IMR-90 (cell line): Measurements from ENCODE around the gene ARHGEF3. TPM values are rescaled to one million over a fixed set of nuclear protein-coding genes. Genes with fewer than 3 reads are reported as not detected.

Experiments used
- ATAC-seq: fragments of 200-7000 bp; cut with Tn5 transposase; 2 replicates; pipeline ENCODE4 v1.9.1; 2020; ENCODE audit warnings: low read depth, mild to moderate bottlenecking, moderate library complexity
- BruUV-seq: library from RNA; stranded (reverse); fragments of 400-500 nt; replicated peaks from 2 replicates; lab custom pipeline; 2021; lab: Mats Ljungman, UMichigan
- CTCF ChIA-PET: fragments of 300-600 bp; formaldehyde crosslinking; extraction: SDS; loops from one replicate; lab custom pipeline; 2021; ENCODE audit warnings: antibody characterized with exemption; lab: Yijun Ruan, JAX
- POLR2A ChIA-PET: fragments of 300-600 bp; sonication (Branson Sonifier 250); formaldehyde crosslinking; loops from one replicate; lab custom pipeline; 2022; ENCODE audit warnings: antibody characterized with exemption; ENCODE audit not compliant: unreplicated experiment; lab: Charles Lee
- DNase-seq: peaks from one replicate; pipeline ENCODE4 v3.0.0; 2013
- H2AFZ ChIP-seq: replicated peaks from 2 replicates; pipeline ENCODE3; 2013; ENCODE audit warnings: low read length, mild to moderate bottlenecking; ENCODE audit not compliant: poor library complexity
- H2AK5ac ChIP-seq: 2 replicates; pipeline ENCODE4 v1.6.1; 2013; ENCODE audit warnings: low read depth, low read length, inconsistent platforms
- H2AK9ac ChIP-seq: replicated peaks from 2 replicates; pipeline ENCODE3; 2013; ENCODE audit warnings: mild to moderate bottlenecking, low read depth, low read length, moderate library complexity; ENCODE audit not compliant: poor library complexity
- H2BK120ac ChIP-seq: 2 replicates; pipeline ENCODE4 v1.6.1; 2013; ENCODE audit warnings: low read depth, low read length, inconsistent platforms
- H2BK15ac ChIP-seq: 3 replicates; pipeline ENCODE4 v1.6.1; 2013; ENCODE audit warnings: low read depth, low read length, inconsistent platforms
- H2BK20ac ChIP-seq: 2 replicates; pipeline ENCODE4 v1.6.1; 2013; ENCODE audit warnings: low read depth, mild to moderate bottlenecking, inconsistent platforms, low read length, moderate library complexity
- H2BK5ac ChIP-seq: 2 replicates; pipeline ENCODE4 v1.6.1; 2013; ENCODE audit warnings: mild to moderate bottlenecking, low read depth, low read length, inconsistent platforms; ENCODE audit not compliant: poor library complexity, severe bottlenecking
- H3K14ac ChIP-seq: replicated peaks from 2 replicates; pipeline ENCODE4 v1.6.1; 2013; ENCODE audit warnings: low read depth, low read length, inconsistent platforms
- H3K18ac ChIP-seq: 2 replicates; pipeline ENCODE4 v1.6.1; 2013; ENCODE audit warnings: low read depth, low read length, control low read depth
- H3K23ac ChIP-seq: 2 replicates; pipeline ENCODE4 v1.6.1; 2013; ENCODE audit warnings: low read depth, low read length, inconsistent platforms
- H3K27ac ChIP-seq: 2 replicates; pipeline ENCODE4 v1.5.1; 2013; ENCODE audit warnings: mild to moderate bottlenecking, control low read depth, low read length; ENCODE audit not compliant: insufficient read depth
- H3K27me3 ChIP-seq: 2 replicates; pipeline ENCODE4 v1.6.1; 2013; ENCODE audit warnings: low read length; ENCODE audit not compliant: control insufficient read depth, insufficient read depth
- H3K36me3 ChIP-seq: 2 replicates; pipeline ENCODE4 v1.6.1; 2013; ENCODE audit warnings: low read length, mixed read lengths; ENCODE audit not compliant: control insufficient read depth, insufficient read depth
- H3K4ac ChIP-seq: 2 replicates; pipeline ENCODE4 v1.6.1; 2013; ENCODE audit warnings: low read depth, low read length, inconsistent platforms
- H3K4me1 ChIP-seq: 2 replicates; pipeline ENCODE4 v1.6.1; 2013; ENCODE audit warnings: low read length, mixed read lengths; ENCODE audit not compliant: control insufficient read depth, insufficient read depth
- H3K4me2 ChIP-seq: 2 replicates; pipeline ENCODE4 v1.6.1; 2013; ENCODE audit warnings: low read depth, mild to moderate bottlenecking, control low read depth, low read length, moderate library complexity
- H3K4me3 ChIP-seq: 2 replicates; pipeline ENCODE4 v1.5.1; 2013; ENCODE audit warnings: low read depth, mild to moderate bottlenecking, control low read depth, low read length, moderate library complexity; ENCODE audit not compliant: insufficient read depth
- H3K56ac ChIP-seq: 2 replicates; pipeline ENCODE4 v1.6.1; 2013; ENCODE audit warnings: low read length, inconsistent platforms; ENCODE audit not compliant: insufficient read depth; ENCODE audit errors: extremely low read depth
- H3K79me1 ChIP-seq, 2 experiments: 2 replicates each; pipeline ENCODE4 v1.6.1; 2013; ENCODE audit warnings: low read length in 2 of 2, inconsistent platforms in 1 of 2, low read depth in 1 of 2
- H3K9ac ChIP-seq: 2 replicates; pipeline ENCODE4 v1.6.1; 2013; ENCODE audit warnings: low read depth, low read length, control low read depth
- H3K9me1 ChIP-seq: 2 replicates; pipeline ENCODE4 v1.6.1; 2013; ENCODE audit warnings: low read length, inconsistent platforms; ENCODE audit not compliant: insufficient read depth
- H3K9me3 ChIP-seq: 2 replicates; pipeline ENCODE4 v1.6.1; 2013; ENCODE audit warnings: low read length; ENCODE audit not compliant: control insufficient read depth, insufficient read depth
- H4K20me1 ChIP-seq: 2 replicates; pipeline ENCODE4 v1.6.1; 2013; ENCODE audit warnings: low read length, inconsistent platforms; ENCODE audit not compliant: insufficient read depth
- H4K5ac ChIP-seq: 2 replicates; pipeline ENCODE4 v1.6.1; 2013; ENCODE audit warnings: mild to moderate bottlenecking, low read depth, low read length, control low read depth
- H4K8ac ChIP-seq, 2 experiments: 2 replicates each; pipeline ENCODE4 v1.6.1; 2013; ENCODE audit warnings: low read depth in 2 of 2, low read length in 2 of 2, control low read depth in 1 of 2, inconsistent platforms in 1 of 2
- H4K91ac ChIP-seq: 2 replicates; pipeline ENCODE4 v1.6.1; 2013; ENCODE audit warnings: low read depth, low read length, inconsistent platforms; ENCODE audit not compliant: insufficient read depth
- BHLHE40 ChIP-seq: fragments of 150-350 bp; IDR thresholded peaks from 2 replicates; pipeline ENCODE4 v1.6.1; 2016; ENCODE audit warnings: mild to moderate bottlenecking, low read depth, low read length
- CEBPB ChIP-seq: IDR thresholded peaks from 2 replicates; pipeline ENCODE4 v1.6.1; 2012; ENCODE audit warnings: low read depth, low read length, improper control_type of control experiment
- CHD1 ChIP-seq: IDR thresholded peaks from 2 replicates; pipeline ENCODE4 v1.6.1; 2012; ENCODE audit warnings: low read depth, low read length, improper control_type of control experiment
- ELK1 ChIP-seq: fragments of 150-350 bp; IDR thresholded peaks from 2 replicates; pipeline ENCODE4 v1.6.1; 2016; ENCODE audit warnings: low read depth, mild to moderate bottlenecking, low read length, moderate library complexity, borderline replicate concordance
- FOS ChIP-seq: fragments of 150-350 bp; IDR thresholded peaks from 2 replicates; pipeline ENCODE4 v1.6.1; 2016; ENCODE audit warnings: low read depth, low read length
- MAFK ChIP-seq: IDR thresholded peaks from 2 replicates; pipeline ENCODE4 v1.6.1; 2012; ENCODE audit warnings: low read depth, low read length, improper control_type of control experiment
- MAZ ChIP-seq: IDR thresholded peaks from 2 replicates; pipeline ENCODE4 v1.6.1; 2012; ENCODE audit warnings: low read depth, mild to moderate bottlenecking, low read length, improper control_type of control experiment, moderate library complexity, borderline replicate concordance
- MXI1 ChIP-seq: IDR thresholded peaks from 2 replicates; pipeline ENCODE4 v1.6.1; 2012; ENCODE audit warnings: low read depth, mild to moderate bottlenecking, low read length, moderate library complexity, borderline replicate concordance
- NFE2L2 ChIP-seq: fragments of 150-350 bp; IDR thresholded peaks from 2 replicates; pipeline ENCODE4 v1.6.1; 2016; ENCODE audit warnings: low read depth, mild to moderate bottlenecking, low read length
- POLR2A ChIP-seq: IDR thresholded peaks from 2 replicates; pipeline ENCODE4 v1.6.1; 2012; ENCODE audit warnings: mild to moderate bottlenecking, low read depth, low read length
- RCOR1 ChIP-seq: IDR thresholded peaks from 2 replicates; pipeline ENCODE4 v1.6.1; 2012; ENCODE audit warnings: mild to moderate bottlenecking, low read length, improper control_type of control experiment; ENCODE audit not compliant: insufficient replicate concordance
- RFX5 ChIP-seq: IDR thresholded peaks from 2 replicates; pipeline ENCODE4 v1.8.0; 2012; ENCODE audit warnings: low read depth, mild to moderate bottlenecking, low read length, moderate library complexity
- SMC3 ChIP-seq: fragments of 150-350 bp; IDR thresholded peaks from 2 replicates; pipeline ENCODE4 v1.6.1; 2016; ENCODE audit warnings: low read depth, mild to moderate bottlenecking, antibody characterized with exemption, low read length, moderate library complexity
- WGBS, 2 experiments: methylation state at CpG; one replicate each; pipeline versions ENCODE4 v1.1.5 to v1.1.7; 2013; ENCODE audit warnings: missing lambda C conversion rate in 2 of 2; ENCODE audit not compliant: insufficient read length in 1 of 2; ENCODE audit errors: extremely low coverage in 2 of 2; 5-methylcytosine and 5-hydroxymethylcytosine counted together
- dilution Hi-C: fragments of 300-500 bp; cut with HindIII; formaldehyde crosslinking; loops from one replicate; pipeline ENCODE4 v1.14.3; 2018; ENCODE audit warnings: low sequenced_read_pairs; ENCODE audit not compliant: unreplicated experiment
- in situ Hi-C: fragments of 300-500 bp; cut with MboI; formaldehyde crosslinking; loops from 3 replicates; pipeline ENCODE4 v1.14.3; 2019; ENCODE audit warnings: low sequenced_read_pairs, inconsistent platforms, mixed read lengths
- intact Hi-C: fragments of 100-400 bp; cut with micrococcal nuclease; formaldehyde crosslinking; loops from 2 replicates; pipeline ENCODE4 v1.10.0; 2022
- polyA plus RNA-seq, 3 experiments: library from polyadenylated mRNA; depleted of rRNA; stranded (reverse); fragments of >200 nt; gene quantifications; 2 replicates each; pipeline ENCODE4 v1.2.3, GENCODE V29; 2012; ENCODE audit warnings: low replicate concordance in 1 of 3
- total RNA-seq: library from RNA; depleted of rRNA; stranded (reverse); fragments of >200 nt; gene quantifications from 2 replicates; pipeline ENCODE4 v1.2.3, GENCODE V29; 2012
- TF ChIP-seq, protein P1 (sequence below): conservative IDR thresholded peaks from 2 replicates; pipeline ENCODE4 v1.5.1; 2012; ENCODE audit warnings: mild to moderate bottlenecking, low read depth, low read length, improper control_type of control experiment
- TF ChIP-seq, protein P2 (sequence below): fragments of 150-350 bp; IDR thresholded peaks from 2 replicates; pipeline ENCODE4 v1.6.1; 2017; ENCODE audit warnings: mild to moderate bottlenecking, antibody characterized with exemption, low read length, low read depth

The ARHGEF3 gene
- total and polyA plus RNA-seq, 2 of the 4 experiments (the other 2 are of a cell fraction), result 2.1 to 2.3 TPM

DNA sequence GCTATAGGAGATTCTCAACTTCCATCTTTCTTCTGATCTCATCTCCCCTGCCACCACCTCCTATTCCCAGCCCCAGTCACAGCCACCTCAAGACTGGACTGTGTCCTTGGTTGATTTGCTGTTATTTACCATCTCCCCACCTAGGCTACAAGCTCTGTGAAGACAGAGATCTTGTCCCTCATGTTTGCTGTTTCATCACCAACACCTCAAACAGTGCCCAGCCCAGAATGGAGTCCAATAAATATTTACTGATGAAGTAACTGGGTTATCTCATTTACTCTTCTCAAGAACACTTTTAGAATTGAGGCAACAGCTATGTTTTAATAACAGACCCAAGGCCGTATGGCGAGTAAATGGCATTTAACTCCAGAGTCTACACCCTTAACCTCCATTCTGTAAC lies 29.1 kb upstream of the ARHGEF3 start:
- H2BK20ac ChIP-seq, result no peak overlapping the region
- in situ Hi-C loops, result no loop called here
- H2AFZ ChIP-seq, result no peak overlapping the region
- DNase-seq, result no peak
- WGBS, 2 experiments, result no CpG with 5 or more reads among the region's 2 CpGs
- H3K4me2 ChIP-seq, result no peak overlapping the region
- no peak overlapping the region for H2BK5ac ChIP-seq
- H4K5ac ChIP-seq, result no peak overlapping the region
- no peak overlapping the region for H3K4me3 ChIP-seq
- H3K27me3 ChIP-seq, result no peaks in the 10 kb centered on the region; the same call in 1 of the 2 replicates
- intact Hi-C loops, result no loop called here
- H2AK5ac ChIP-seq, result no peak overlapping the region
- no peak overlapping the region for H3K4ac ChIP-seq
- no peak overlapping the region for H3K56ac ChIP-seq
- no peaks in the 10 kb centered on the region for H4K20me1 ChIP-seq
- H2BK120ac ChIP-seq, result no peak overlapping the region
- H4K91ac ChIP-seq, result no peak overlapping the region
- no peak for ATAC-seq
- dilution Hi-C loops, result no loop called here
- H3K4me1 ChIP-seq, result no peaks in the 10 kb centered on the region
- no peaks in the 10 kb centered on the region for H3K36me3 ChIP-seq
- ChIA-PET POLR2A (no interaction called here), CTCF (no interaction called here)
- H3K9me3 ChIP-seq, result no peaks in the 10 kb centered on the region
- no peak overlapping the region for H3K18ac ChIP-seq
- H4K8ac ChIP-seq, result no peak overlapping the region
- H3K23ac ChIP-seq, result no peak overlapping the region
- no peak overlapping the region for H2AK9ac ChIP-seq
- BruUV-seq, result no TSS peak
- peaks cover 3% of the 10 kb centered on the region; the same call in 1 of the 2 replicates for H3K9me1 ChIP-seq
- TF ChIP-seq CHD1 (no peak), NFE2L2 (no peak), POLR2A (no peak), RFX5 (no peak), MAZ (no peak), BHLHE40 (no peak), MXI1 (no peak), MAFK (no peak), FOS (no peak), SMC3 (no peak), CEBPB (no peak), ELK1 (no peak), RCOR1 (no peak)
- TF ChIP-seq, protein P1, sequence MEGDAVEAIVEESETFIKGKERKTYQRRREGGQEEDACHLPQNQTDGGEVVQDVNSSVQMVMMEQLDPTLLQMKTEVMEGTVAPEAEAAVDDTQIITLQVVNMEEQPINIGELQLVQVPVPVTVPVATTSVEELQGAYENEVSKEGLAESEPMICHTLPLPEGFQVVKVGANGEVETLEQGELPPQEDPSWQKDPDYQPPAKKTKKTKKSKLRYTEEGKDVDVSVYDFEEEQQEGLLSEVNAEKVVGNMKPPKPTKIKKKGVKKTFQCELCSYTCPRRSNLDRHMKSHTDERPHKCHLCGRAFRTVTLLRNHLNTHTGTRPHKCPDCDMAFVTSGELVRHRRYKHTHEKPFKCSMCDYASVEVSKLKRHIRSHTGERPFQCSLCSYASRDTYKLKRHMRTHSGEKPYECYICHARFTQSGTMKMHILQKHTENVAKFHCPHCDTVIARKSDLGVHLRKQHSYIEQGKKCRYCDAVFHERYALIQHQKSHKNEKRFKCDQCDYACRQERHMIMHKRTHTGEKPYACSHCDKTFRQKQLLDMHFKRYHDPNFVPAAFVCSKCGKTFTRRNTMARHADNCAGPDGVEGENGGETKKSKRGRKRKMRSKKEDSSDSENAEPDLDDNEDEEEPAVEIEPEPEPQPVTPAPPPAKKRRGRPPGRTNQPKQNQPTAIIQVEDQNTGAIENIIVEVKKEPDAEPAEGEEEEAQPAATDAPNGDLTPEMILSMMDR, result no peak
- TF ChIP-seq, protein P2, sequence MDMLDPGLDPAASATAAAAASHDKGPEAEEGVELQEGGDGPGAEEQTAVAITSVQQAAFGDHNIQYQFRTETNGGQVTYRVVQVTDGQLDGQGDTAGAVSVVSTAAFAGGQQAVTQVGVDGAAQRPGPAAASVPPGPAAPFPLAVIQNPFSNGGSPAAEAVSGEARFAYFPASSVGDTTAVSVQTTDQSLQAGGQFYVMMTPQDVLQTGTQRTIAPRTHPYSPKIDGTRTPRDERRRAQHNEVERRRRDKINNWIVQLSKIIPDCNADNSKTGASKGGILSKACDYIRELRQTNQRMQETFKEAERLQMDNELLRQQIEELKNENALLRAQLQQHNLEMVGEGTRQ, result no peak
- no peaks in the 10 kb centered on the region for H3K79me1 ChIP-seq
- no peak overlapping the region for H3K14ac ChIP-seq
- no peak overlapping the region for H2BK15ac ChIP-seq
- H3K27ac ChIP-seq, result no peak overlapping the region
- no peak overlapping the region for H3K9ac ChIP-seq
